Right renal pelvis (tissue), 4 donors: ENCODE data around the gene PIK3CB. TPM values are rescaled to one million over a fixed set of nuclear protein-coding genes. Genes with fewer than 3 reads are reported as not detected.
"Not testable (repeated sequence)": the region's sequence is repeated elsewhere in the genome, so short reads cannot be mapped to it uniquely, and the experiment has no call there.

ENCODE experiments used
- DNase-seq, 4 donors: peaks; one replicate each; pipeline ENCODE4 v3.0.0-alpha.2; 2013; ENCODE audit warnings: low read depth in 4 of 4, low spot score in 3 of 4, missing footprints in 1 of 4
- polyA plus RNA-seq, 4 donors: library from polyadenylated mRNA; unstranded; fragments of 120-200 nt; gene quantifications; one replicate each; pipeline ENCODE4 v1.2.1, GENCODE V29; 2013; ENCODE audit not compliant: insufficient read length in 4 of 4

The PIK3CB gene
- polyA plus RNA-seq, 4 donors, result 27.9 to 35.4 (median 32.9) TPM

DNA sequence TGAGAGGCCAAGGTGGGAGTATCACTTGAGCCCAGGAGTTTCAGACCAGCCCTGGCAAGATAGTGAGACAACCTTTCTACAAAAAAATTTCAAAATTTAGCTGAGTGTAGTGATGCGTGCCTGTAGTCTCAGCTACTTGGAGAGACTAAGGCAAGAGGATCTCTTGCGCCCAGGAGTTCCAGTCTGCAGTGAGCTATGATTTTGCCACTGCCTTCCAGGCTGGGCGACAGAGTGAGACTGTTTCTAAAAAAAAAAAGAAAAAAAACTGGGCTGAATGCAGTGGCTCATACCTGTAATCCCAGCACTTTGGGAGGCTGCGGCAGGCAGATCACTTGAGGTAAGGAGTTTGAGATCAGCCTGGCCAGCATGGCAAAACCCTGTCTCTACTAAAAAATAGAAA is 14.0 kb upstream of the PIK3CB start:
- no peak for DNase-seq

GRCh38 chr3:138846824-138847223 is 12.1 kb upstream of the PIK3CB start:
- not testable (repeated sequence) for DNase-seq

- DNase-seq, result no peak
Observed at GRCh38 chr3:138846262-138846791, 11.6 kb upstream of the PIK3CB start.

DNA sequence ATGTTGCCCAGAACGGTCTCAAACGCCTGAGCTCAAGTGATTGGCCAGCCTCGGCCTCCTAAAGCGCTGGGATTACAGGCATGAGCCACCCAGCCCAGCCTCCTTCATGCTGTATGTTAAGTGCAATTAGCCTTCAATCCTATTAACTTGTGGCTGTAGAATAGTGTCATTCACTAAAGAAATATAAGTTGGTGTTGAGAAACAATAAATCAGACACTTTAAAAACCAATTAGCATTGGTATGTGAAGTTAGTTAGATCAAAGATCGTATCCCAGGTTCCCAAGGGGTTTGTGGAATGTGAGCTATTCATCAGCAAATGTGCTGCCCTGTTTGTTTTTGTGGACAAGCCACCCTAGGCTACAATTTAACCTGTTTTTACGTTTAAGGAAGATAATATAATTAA is 11.0 kb upstream of the PIK3CB start:
- no peak for DNase-seq

GRCh38 chr3:138845181-138845601 is 10.5 kb upstream of the PIK3CB start:
- DNase-seq, result no peak

DNA sequence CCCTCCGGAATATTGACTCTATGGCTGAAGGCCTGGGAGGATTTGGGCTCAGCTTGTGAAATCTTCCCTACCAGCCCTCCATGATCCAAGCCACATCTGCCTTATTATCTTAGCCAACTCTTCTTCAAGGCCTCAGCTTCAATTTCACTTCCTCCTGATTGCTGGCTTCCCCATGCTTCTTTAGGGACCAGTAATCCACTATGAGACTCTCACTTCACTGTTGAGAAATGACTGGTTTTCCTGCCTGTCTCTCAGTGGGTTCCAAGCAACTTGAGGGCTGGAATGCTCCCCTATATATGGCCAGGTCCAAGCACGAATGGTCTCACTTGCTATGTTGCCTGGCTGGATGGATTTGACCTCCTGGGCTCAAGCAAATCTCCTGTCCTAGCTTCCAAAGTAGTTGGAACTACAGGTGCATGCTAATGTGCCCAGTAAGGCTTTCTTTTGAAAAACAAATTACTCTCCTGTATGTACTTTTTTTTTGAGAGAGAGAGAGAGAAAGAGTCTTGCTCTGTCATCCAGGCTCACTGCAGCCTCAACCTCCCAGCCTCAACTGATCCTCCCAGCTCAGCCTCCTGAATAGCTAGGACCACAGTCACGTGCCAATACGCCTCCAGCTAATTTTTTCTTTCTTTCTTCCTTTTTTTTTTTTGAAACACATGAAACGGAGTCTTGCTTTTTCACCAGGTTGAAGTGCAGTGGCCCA is 7.9 kb upstream of the PIK3CB start:
- DNase-seq, result no peak

DNA sequence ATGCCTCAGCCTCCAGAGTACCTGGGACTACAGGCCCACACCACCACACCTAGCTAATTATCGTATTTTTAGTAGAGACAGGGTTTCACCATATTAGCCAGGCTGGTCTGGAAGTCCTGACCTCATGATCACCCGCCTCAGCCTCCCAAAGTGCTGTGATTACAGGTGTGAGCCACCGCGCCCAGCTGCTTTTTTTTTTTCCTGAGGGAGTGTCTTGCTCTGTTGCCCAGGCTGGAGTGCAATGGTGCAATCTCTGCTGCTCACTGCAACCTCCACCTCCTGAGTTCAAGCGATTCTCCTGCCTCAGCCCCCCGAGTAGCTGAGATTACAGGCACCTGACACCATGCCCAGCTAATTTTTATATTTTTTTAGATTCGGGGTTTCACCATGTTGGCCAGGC is 3.7 kb upstream of the PIK3CB start:
- not testable (repeated sequence) for DNase-seq

GRCh38 chr3:138835846-138836245 is 1.1 kb upstream of the PIK3CB start:
- not testable (repeated sequence) for DNase-seq

- peak in 1 of 4 donors; percentile 55 for DNase-seq
Observed at GRCh38 chr3:138835397-138835757, 649 bp upstream of the PIK3CB start.

DNA sequence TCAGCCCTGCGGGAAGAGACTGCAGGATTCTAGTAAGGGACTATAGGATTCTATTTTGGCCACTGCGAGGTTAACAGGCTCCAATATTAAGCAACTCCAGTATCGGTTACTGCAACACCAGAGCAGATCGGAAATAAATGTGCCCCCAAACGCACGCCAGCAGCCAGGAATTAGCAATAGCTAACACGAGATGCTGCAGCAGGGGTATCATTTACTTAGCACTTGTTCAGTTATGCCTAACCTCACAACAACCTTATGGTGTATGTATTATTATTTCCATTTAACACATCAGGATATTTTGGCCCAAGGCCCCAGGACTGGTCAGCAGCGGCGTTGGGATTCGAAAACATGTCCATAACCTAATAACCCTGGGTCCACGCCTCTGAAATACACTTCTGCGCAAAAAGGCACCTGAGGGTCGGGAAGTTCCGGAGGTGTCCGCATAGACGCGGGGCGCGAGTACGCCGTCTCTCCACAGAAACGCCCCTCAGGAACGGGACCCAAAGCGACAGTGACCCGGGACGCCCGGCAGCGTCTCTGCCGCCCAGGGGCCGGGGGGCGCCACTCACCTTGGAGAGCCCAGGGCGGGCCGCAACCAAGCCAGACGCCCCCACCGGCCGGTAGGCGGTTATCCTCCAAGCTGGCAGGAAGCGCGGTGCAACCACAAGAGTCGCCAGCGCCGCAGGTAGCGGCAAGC is 681 bp downstream of the PIK3CB start:
- DNase-seq, result peak in 2 of 4 donors; percentile 18 to 35

DNA sequence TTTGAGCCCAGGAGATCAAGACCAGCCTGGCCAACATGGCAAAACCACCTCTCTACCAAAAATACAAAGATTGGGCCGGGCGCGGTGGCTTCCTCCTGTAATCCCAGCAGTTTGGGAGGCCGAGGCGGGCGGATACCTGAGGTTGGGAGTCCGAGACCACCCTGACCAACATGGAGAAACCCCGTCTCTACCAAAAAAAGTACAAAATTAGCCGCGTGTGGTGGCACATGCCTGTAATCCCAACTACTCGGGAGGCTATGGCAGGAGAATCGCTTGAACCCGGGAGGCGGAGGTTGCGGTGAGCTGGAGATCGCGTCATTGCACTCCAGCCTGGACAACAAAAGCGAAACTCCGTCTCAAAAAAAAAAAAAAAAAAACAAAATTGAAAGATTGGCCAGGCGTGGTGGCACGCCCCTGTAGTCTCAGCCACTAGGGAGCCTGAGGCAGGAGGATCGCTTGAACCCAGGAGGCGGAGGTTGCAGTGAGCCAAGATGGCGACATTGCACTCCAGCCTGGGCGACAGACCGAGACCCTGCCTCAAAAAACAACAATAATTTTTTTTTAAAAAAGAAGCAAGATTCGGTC is 2.2 kb downstream of the PIK3CB start:
- not testable (repeated sequence) for DNase-seq

- DNase-seq, result no peak
Observed at GRCh38 chr3:138829886-138830510, 4.7 kb downstream of the PIK3CB start.

DNA sequence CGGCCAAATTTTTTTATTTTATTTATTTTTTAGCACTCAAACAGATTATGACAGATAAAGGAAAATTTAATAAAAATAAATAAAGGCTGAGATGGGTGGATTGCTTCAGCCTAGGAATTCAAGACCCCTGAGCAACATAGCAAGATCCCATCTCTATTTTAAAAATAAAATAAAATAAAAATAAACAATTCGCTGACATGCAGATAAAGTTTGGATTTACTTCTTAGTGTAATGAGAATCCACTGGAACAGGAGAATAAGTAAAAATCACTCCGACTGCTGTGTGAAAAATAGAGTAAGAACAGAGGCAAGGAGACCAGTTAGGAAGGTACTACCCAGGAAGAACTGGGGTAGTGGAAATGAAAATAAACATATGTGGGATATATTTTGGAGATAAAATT is 5.6 kb downstream of the PIK3CB start:
- DNase-seq, result no peak

DNA sequence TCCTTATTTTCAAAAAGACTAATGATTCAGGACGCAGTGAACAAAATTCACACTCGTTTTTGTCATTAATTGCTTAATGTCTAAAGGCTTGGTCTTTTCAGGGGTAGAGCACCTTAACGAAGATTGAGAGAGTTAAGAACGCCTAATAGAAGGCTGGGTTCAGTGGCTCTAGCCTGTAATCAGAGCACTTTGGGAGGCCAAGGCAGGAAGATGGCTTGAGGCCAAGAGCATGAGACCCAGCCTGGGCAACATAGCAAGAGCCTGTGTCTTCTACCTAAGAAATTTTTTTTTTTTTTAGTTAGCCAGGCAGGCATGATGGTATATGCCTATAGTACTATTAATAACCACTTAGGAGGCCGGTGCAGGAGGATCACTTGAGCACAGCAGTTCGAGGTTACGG is 7.5 kb downstream of the PIK3CB start:
- no peak for DNase-seq

GRCh38 chr3:138825336-138825735 is 9.4 kb downstream of the PIK3CB start:
- no peak for DNase-seq

GRCh38 chr3:138824114-138824506 is 10.6 kb downstream of the PIK3CB start:
- DNase-seq, result no peak

- DNase-seq, result not testable (repeated sequence)
Observed at GRCh38 chr3:138820379-138820778, 14.3 kb downstream of the PIK3CB start.

DNA sequence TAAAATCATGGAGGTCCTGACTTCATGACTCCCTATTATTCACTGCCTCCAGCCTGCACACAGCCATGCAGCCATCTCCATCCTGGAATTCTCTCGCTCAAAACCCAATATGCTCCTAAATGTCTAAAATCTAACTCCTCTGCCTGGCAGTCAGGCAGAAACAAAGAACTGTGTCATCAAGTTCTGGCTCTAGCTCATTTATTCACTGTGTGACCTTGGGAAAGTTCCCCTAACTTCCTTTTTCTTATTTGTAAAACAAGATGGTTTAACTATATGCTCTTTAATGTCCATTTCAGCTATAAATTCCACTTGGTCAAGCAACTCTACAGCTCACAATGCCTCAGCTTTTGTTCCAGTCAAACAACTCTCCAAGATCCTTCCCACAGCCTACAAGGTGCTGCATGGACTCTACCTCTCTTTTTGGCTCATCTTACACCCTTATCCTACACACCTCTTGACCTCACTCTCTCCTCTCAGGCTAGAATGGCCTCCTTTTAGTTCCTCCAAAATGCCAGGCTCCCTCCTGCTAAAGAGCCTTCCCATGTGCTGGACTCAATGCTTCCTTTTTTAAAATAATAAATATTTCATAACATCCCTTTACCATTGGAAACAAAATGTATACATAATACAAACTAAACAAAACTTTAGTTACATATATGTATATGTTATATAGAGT is 16.4 kb downstream of the PIK3CB start:
- no peak for DNase-seq

- no peak for DNase-seq
Observed at GRCh38 chr3:138817695-138818094, 17.0 kb downstream of the PIK3CB start.

DNA sequence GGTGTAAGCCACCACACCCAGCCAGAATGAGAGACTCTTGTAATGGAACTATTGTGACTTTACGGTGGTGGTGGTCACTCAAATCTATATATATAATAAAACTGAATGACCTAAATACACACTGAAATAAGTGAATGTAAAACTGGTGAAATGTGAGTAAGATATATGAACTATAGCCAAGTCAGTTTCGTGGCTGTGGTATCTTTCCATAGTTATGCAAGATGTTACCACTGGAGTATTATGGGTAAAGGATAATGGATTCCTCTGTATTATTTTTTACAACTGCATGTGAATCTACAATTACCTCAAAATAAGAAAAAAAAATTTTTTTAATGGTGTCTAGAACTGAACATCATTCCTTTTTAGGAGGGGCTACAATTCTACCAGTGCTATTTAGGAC is 21.9 kb downstream of the PIK3CB start:
- no peak for DNase-seq
